GM12801 (cell line): ENCODE measurements around the gene VPS8.

Source experiments
- TF ChIP-seq, protein P1 (sequence below): IDR thresholded peaks from one replicate; pipeline ENCODE4 v1.5.1; 2011; ENCODE audit warnings: control low read depth; ENCODE audit not compliant: insufficient read length; ENCODE audit errors: extremely low read depth

The VPS8 gene

DNA sequence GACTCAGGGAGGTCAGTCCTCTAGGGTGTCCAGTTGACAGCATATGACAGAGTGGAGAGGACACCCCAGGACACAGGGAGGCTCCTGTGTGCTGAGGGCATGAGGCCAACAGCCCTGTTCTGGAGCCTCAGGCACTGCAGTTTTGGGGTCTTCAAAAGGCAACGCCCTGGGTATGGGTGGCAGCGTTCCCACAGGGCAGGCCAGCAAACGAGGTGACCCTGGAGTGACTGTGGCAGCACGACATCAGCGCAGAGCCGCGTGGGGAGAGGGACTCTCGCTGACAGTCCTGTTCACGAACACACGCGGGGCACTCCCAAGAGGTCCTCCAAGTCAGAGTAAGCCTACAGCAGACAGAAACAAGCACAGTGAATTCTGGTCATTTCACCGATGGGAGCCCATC lies 41.4 kb upstream of the VPS8 start:
- TF ChIP-seq, protein P1, sequence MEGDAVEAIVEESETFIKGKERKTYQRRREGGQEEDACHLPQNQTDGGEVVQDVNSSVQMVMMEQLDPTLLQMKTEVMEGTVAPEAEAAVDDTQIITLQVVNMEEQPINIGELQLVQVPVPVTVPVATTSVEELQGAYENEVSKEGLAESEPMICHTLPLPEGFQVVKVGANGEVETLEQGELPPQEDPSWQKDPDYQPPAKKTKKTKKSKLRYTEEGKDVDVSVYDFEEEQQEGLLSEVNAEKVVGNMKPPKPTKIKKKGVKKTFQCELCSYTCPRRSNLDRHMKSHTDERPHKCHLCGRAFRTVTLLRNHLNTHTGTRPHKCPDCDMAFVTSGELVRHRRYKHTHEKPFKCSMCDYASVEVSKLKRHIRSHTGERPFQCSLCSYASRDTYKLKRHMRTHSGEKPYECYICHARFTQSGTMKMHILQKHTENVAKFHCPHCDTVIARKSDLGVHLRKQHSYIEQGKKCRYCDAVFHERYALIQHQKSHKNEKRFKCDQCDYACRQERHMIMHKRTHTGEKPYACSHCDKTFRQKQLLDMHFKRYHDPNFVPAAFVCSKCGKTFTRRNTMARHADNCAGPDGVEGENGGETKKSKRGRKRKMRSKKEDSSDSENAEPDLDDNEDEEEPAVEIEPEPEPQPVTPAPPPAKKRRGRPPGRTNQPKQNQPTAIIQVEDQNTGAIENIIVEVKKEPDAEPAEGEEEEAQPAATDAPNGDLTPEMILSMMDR: no peak

DNA sequence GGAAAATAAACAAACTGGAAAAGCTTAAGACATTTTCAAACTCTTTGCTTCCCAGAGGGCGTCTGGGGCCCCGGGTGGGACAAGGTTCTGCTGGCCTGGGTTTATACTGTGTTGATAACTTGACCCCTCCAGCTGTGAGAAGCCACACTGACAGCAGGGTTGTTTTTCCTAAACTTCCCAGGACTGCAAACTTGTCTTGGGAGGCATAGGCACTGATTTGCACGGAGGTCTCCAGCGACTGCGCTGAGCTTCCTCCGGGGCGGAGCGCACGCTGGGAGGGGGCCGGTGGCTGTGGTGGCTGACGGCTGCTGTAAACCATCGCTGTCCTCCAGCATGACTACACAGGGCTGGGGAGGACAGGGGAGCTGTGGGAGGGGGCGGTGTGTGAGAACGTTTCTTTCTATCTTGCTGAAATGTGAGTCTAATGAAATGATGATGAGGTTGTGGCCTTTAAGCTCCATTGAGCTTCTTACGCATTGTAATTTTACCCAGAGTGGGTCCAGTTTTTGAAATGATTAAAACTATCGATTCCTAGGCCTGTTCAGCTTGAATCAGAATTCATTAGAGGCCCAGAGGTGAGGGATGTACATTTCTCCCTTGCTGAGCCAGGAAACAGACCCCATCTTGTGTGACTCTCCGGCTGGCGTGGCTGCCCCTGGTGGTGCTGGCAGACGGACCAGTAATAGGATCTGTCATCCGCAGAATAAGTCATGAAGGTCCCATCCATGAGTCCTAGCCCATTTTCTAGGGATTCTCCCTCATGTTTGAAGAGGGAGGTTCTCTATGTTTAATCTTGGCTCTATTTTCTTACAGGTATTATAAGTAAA lies 40.5 kb upstream of the VPS8 start:
- TF ChIP-seq, protein P1: no peak

DNA sequence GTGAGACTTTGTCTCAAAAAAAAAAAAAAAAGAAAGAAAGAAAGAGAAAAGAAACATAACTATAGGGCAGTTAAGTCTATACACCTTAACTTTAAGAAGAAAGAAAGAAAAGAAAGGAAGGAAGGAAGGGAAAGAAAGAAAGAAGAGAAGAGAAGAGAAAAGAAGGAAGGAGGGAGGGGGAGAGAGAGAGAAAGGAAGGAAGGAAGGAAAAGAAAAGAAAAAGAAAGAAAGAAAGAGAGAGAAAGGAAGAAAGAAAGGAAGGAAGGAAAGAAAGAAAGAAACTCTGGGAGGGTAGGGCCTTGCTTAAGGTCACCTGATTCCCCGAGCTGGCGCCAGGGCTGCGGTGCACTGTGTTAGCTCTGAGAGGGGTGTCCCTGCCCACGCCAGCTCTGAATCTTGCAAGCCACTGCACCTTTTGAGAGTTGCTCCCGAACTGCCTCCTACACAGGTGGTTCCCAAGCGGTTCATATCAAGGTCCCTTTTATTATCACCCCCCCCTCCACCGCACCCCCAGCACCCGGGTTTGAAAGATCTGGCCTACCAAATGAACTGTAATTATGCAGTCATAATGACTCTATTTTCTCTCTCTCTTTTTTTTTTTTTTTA lies 39.2 kb upstream of the VPS8 start:
- TF ChIP-seq, protein P1: no peak

DNA sequence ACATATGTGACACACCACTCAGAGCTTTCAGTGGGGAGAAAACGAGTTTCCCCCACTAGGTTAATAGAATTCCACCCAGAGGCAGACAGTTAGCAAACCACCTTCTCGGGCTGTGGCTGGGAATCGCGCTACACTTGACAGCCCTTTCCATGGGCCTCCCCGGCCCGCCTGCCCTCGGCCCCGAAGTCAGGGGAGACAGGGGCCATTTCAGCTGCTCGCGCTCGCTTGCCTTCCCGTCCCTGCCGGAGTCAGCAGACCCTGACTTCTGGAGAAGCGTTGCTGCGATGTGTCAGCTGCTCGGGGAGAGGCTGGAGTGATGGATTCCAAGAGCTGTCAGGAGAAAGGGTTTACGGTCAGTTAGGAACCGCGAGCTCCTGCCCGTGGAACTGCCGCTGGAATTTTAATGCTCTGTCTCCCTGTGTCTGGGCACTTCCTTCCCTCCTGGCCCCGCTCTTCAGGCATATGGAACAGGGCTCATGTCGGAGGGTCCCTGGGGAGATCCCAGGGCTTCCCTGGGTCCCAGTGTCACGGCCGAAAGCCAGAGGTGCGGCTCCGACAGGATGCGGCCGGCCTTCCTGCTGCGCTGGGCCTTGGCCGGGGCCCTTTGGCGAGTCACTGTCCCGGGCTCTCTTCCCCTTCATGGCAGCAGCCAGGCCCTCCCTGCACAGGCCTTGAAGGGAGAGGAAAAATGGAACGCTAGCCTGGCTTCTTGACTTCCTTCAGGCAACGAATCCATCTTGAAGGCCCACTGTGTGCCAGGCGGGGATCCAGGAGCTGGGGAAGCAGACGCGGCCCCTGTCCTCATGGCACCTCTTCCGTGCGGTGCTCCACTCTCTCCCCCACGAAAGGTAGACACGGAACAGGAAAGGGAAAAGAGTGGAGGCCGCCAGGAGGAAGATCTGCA lies 38.4 kb upstream of the VPS8 start:
- TF ChIP-seq, protein P1: no peak

DNA sequence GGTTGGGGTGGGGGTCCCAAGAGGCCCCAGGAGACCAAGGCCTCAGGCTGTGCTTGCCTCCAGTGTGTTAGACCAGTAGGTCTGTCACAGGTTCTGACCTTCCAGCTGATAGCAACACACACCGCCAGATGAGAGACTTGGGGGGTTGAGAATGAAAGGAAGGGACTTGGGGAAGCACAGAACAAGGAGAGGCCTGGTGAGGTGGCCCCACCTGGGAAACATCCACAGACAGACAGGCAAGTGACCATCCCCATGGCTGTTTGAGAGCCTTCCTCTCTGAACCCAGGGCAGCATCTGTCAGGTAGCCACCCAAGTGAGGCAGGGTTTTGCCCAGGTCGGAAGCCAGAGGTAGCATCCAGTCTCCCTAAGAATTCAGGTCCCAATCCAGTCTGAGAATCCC lies 35.0 kb upstream of the VPS8 start:
- TF ChIP-seq, protein P1: no peak

- TF ChIP-seq, protein P1: no peak
Measured at GRCh38 chr3:184777566-184778356, 34.2 kb upstream of the VPS8 start.
